K562 (cell line): Measurements from ENCODE around the gene MICALL2. TPM values are rescaled to one million over a fixed set of nuclear protein-coding genes. Genes with fewer than 3 reads are reported as not detected.
A peak's percentile ranks its signal among the peaks of the same experiment; 100 is the strongest.

Source experiments
- ARHGAP35 ChIP-seq: fragments of 450-650 bp; IDR thresholded peaks from 2 replicates; pipeline ENCODE4 v1.6.1; 2018; ENCODE audit not compliant: partially characterized antibody
- CREB1 ChIP-seq, 2 experiments: sonication (generic) in 1 of 2; formaldehyde crosslinking in 1 of 2; IDR thresholded peaks; 2 replicates each; pipeline versions ENCODE4 v1.6.1 to v1.8.0; 2012 to 2022; ENCODE audit warnings: inconsistent platforms in 1 of 2, mild to moderate bottlenecking in 1 of 2, missing genetic modification reagents in 1 of 2, moderate library complexity in 1 of 2
- HSF4 ChIP-seq: fragments of 250-450 bp; sonication (Bioruptor Pico); IDR thresholded peaks from 2 replicates; pipeline ENCODE4 v2.1.2; 2022; ENCODE audit warnings: mild to moderate bottlenecking, moderate library complexity, borderline replicate concordance
- MAFG ChIP-seq: fragments of 450-650 bp; conservative IDR thresholded peaks from 2 replicates; pipeline ENCODE4 v1.6.1; 2016; ENCODE audit warnings: missing genetic modification characterization, missing compliant biosample characterization
- MEIS2 ChIP-seq: fragments of 450-650 bp; IDR thresholded peaks from 2 replicates; pipeline ENCODE4 v1.6.1; 2014; ENCODE audit warnings: mild to moderate bottlenecking; ENCODE audit not compliant: partially characterized antibody
- NUFIP1 ChIP-seq: fragments of 450-650 bp; IDR thresholded peaks from 2 replicates; pipeline ENCODE4 v1.6.1; 2018; ENCODE audit not compliant: partially characterized antibody
- OTX1 ChIP-seq: fragments of 450-650 bp; formaldehyde crosslinking; IDR thresholded peaks from 2 replicates; pipeline ENCODE4 v1.4.0; 2022; ENCODE audit warnings: mild to moderate bottlenecking
- PHF21A ChIP-seq: fragments of 450-650 bp; IDR thresholded peaks from 2 replicates; pipeline ENCODE4 v1.6.1; 2017; ENCODE audit warnings: low read depth, borderline replicate concordance
- PHF8 ChIP-seq: fragments of 200-600 bp; sonication (generic); IDR thresholded peaks from 2 replicates; pipeline ENCODE4 v1.6.1; 2012; ENCODE audit warnings: mixed run types, mild to moderate bottlenecking, inconsistent platforms, low read length, moderate library complexity, borderline replicate concordance
- POLR2A ChIP-seq: fragments of 450-650 bp; conservative IDR thresholded peaks from 2 replicates; pipeline ENCODE4 v1.6.1; 2016
- RBM14 ChIP-seq: fragments of 200-400 bp; formaldehyde crosslinking; IDR thresholded peaks from 2 replicates; pipeline ENCODE4 v1.6.1; 2018; ENCODE audit warnings: low read depth, mild to moderate bottlenecking, low read length, moderate library complexity, borderline replicate concordance; ENCODE audit not compliant: insufficient read depth
- SMARCA5 ChIP-seq: fragments of 450-650 bp; IDR thresholded peaks from 2 replicates; pipeline ENCODE4 v1.6.1; 2016
- SNRNP70 ChIP-seq: fragments of 200-400 bp; formaldehyde crosslinking; optimal IDR thresholded peaks from 2 replicates; pipeline ENCODE3; 2017; ENCODE audit warnings: low read depth, low read length
- XRCC4 ChIP-seq: IDR thresholded peaks from one replicate; pipeline ENCODE4 v1.6.1; 2011; ENCODE audit not compliant: insufficient read depth, insufficient read length; ENCODE audit errors: extremely low read depth
- ZKSCAN8 ChIP-seq: fragments of 200-800 bp; sonication (Bioruptor generic); IDR thresholded peaks from 2 replicates; pipeline ENCODE4 v1.6.1; 2016; ENCODE audit warnings: missing genetic modification characterization, missing compliant biosample characterization
- ZNF124 ChIP-seq: sonication (generic); formaldehyde crosslinking; IDR thresholded peaks from 2 replicates; pipeline ENCODE4 v1.8.1; 2022; ENCODE audit warnings: missing genetic modification reagents
- ZNF140 ChIP-seq: fragments of 250-450 bp; sonication (Bioruptor Pico); IDR thresholded peaks from 2 replicates; pipeline ENCODE4 v1.8.0; 2021; ENCODE audit warnings: moderate library complexity, mild to moderate bottlenecking, inconsistent platforms
- ZNF184 ChIP-seq: sonication (generic); formaldehyde crosslinking; IDR thresholded peaks from 2 replicates; pipeline ENCODE4 v1.5.0; 2020; ENCODE audit warnings: missing genetic modification reagents
- ZNF586 ChIP-seq: fragments of 450-650 bp; formaldehyde crosslinking; conservative IDR thresholded peaks from 2 replicates; pipeline ENCODE4 v1.4.0; 2020; ENCODE audit warnings: mild to moderate bottlenecking, moderate library complexity
- ZSCAN32 ChIP-seq: fragments of 450-650 bp; formaldehyde crosslinking; IDR thresholded peaks from 2 replicates; pipeline ENCODE4 v1.4.0; 2020; ENCODE audit warnings: mild to moderate bottlenecking, moderate library complexity
- polyA plus RNA-seq, 8 experiments: library from polyadenylated mRNA; depleted of rRNA in 4 of 8; stranded (reverse) in 5 of 8; unstranded in 3 of 8; fragments of >200 nt; fragmentation: Nextera tagmentation in 2 of 8; fragmentation: Illumina TruSeq in 1 of 8; extraction: Ambion mirVana in 2 of 8; extraction: Trizol in 1 of 8; gene quantifications; 2 replicates each; pipeline versions ENCODE4 v1.2.1 to v1.2.3, GENCODE V29; 2011 to 2014; ENCODE audit warnings: inconsistent platforms in 1 of 8, missing spikeins in 1 of 8
- total RNA-seq, 7 experiments: library from RNA; depleted of rRNA in 6 of 7; stranded (reverse); fragments of >200 nt in 6 of 7; fragmentation: Illumina TruSeq in 2 of 7; extraction: Trizol in 2 of 7; gene quantifications; 2 replicates each; pipeline versions ENCODE4 v1.2.1 to v1.2.3, GENCODE V29; 2011 to 2021; ENCODE audit warnings: low replicate concordance in 1 of 7
- TF ChIP-seq, protein P1 (sequence below): sonication (generic); formaldehyde crosslinking; IDR thresholded peaks from 2 replicates; pipeline ENCODE4 v1.8.0; 2022; ENCODE audit warnings: missing genetic modification reagents, mild to moderate bottlenecking, moderate library complexity, borderline replicate concordance
- TF ChIP-seq, protein P2 (sequence below): sonication (generic); formaldehyde crosslinking; IDR thresholded peaks from 2 replicates; pipeline ENCODE4 v1.8.1; 2023; ENCODE audit warnings: missing genetic modification reagents, mild to moderate bottlenecking, borderline replicate concordance

MICALL2 gene
- total and polyA plus RNA-seq, 9 of the 15 experiments (the other 6 are each of a cell fraction or from before 2014, with no cell fraction given): 1.8 to 103 (median 17.0) TPM

DNA sequence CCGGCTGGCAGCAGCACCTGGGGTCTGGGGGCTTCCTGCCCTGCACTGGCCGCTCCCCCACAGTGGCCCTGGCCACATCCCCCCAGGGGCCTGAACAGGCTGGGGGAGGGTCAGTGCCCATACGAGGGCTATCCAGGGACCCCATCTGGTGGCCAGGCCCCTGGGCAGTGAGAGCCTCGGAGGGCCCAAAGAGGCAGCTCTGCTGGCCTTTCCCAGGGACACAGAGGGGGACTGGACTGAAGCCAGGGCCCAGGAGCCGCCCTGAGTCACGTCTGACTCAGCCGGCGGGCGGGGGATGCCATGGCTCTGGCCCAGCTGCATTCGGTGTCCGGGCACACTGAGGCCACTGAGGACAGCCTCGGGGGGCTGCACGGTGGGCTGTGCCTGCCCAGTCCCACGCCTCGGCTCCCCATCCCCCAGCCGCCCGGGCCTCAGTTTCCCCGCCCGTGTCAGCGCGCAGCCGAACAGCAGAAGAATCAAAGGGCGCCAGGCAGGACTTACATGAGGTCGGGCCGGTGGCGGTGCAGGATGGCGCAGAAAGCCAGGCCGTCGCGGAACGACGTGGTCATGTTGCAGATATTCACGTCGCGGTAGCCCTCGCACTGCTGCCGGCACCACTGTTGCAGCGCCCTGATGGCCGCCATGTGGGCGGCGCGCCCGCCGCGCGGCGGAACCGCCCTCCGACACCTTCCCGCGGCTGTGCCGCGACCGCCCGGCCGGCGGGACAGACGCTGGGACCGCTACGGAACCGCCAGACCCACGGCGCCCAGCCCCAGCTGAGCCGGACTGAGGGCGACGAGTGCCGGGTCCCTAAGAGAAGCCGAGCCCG, at the start of gene MICALL2 (continued):
- TF ChIP-seq, protein P1, sequence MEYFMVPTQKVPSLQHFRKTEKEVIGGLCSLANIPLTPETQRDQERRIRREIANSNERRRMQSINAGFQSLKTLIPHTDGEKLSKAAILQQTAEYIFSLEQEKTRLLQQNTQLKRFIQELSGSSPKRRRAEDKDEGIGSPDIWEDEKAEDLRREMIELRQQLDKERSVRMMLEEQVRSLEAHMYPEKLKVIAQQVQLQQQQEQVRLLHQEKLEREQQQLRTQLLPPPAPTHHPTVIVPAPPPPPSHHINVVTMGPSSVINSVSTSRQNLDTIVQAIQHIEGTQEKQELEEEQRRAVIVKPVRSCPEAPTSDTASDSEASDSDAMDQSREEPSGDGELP: peak; percentile 87
- TF ChIP-seq POLR2A: peak; percentile 87
- no peak for TF ChIP-seq HSF4 (CRISPR knock-in tag)
- TF ChIP-seq ZSCAN32 (CRISPR knock-in tag): no peak
- no peak for TF ChIP-seq MAFG
- TF ChIP-seq, protein P2, sequence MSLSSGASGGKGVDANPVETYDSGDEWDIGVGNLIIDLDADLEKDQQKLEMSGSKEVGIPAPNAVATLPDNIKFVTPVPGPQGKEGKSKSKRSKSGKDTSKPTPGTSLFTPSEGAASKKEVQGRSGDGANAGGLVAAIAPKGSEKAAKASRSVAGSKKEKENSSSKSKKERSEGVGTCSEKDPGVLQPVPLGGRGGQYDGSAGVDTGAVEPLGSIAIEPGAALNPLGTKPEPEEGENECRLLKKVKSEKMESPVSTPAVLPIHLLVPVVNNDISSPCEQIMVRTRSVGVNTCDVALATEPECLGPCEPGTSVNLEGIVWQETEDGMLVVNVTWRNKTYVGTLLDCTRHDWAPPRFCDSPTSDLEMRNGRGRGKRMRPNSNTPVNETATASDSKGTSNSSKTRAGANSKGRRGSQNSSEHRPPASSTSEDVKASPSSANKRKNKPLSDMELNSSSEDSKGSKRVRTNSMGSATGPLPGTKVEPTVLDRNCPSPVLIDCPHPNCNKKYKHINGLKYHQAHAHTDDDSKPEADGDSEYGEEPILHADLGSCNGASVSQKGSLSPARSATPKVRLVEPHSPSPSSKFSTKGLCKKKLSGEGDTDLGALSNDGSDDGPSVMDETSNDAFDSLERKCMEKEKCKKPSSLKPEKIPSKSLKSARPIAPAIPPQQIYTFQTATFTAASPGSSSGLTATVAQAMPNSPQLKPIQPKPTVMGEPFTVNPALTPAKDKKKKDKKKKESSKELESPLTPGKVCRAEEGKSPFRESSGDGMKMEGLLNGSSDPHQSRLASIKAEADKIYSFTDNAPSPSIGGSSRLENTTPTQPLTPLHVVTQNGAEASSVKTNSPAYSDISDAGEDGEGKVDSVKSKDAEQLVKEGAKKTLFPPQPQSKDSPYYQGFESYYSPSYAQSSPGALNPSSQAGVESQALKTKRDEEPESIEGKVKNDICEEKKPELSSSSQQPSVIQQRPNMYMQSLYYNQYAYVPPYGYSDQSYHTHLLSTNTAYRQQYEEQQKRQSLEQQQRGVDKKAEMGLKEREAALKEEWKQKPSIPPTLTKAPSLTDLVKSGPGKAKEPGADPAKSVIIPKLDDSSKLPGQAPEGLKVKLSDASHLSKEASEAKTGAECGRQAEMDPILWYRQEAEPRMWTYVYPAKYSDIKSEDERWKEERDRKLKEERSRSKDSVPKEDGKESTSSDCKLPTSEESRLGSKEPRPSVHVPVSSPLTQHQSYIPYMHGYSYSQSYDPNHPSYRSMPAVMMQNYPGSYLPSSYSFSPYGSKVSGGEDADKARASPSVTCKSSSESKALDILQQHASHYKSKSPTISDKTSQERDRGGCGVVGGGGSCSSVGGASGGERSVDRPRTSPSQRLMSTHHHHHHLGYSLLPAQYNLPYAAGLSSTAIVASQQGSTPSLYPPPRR (CRISPR knock-in tag): no peak
- TF ChIP-seq PHF8: peak; percentile 66; the same call in 1 of the 2 replicates
- TF ChIP-seq NUFIP1: no peak
- no peak for TF ChIP-seq ZNF184 (CRISPR knock-in tag)
- TF ChIP-seq OTX1 (CRISPR knock-in tag): no peak
- no peak for TF ChIP-seq ARHGAP35
- no peak for TF ChIP-seq SNRNP70
- TF ChIP-seq ZNF124 (CRISPR knock-in tag): no peak
- no peak for TF ChIP-seq ZNF140 (CRISPR knock-in tag)
- TF ChIP-seq PHF21A: no peak
- TF ChIP-seq XRCC4: no peak
- TF ChIP-seq CREB1 (IDR thresholded peaks at IDR 0.05): peak; percentile 84
- TF ChIP-seq CREB1 (CRISPR knock-in tag; IDR thresholded peaks at IDR 0.05): peak; percentile 54
- no peak for TF ChIP-seq ZNF586 (CRISPR knock-in tag)
- TF ChIP-seq MEIS2: no peak
- TF ChIP-seq ZKSCAN8 (CRISPR knock-in tag): no peak
- TF ChIP-seq SMARCA5: no peak
- no peak for TF ChIP-seq RBM14
